ENCODE results near the gene DGLUCY.

DGLUCY gene

GRCh38 chr14:91246051-91246852 is 132.4 kb downstream of the DGLUCY start:
- no peak for DNase-seq (ENCODE audit: extremely low read depth, low read depth)
- TF ChIP-seq, protein P1, sequence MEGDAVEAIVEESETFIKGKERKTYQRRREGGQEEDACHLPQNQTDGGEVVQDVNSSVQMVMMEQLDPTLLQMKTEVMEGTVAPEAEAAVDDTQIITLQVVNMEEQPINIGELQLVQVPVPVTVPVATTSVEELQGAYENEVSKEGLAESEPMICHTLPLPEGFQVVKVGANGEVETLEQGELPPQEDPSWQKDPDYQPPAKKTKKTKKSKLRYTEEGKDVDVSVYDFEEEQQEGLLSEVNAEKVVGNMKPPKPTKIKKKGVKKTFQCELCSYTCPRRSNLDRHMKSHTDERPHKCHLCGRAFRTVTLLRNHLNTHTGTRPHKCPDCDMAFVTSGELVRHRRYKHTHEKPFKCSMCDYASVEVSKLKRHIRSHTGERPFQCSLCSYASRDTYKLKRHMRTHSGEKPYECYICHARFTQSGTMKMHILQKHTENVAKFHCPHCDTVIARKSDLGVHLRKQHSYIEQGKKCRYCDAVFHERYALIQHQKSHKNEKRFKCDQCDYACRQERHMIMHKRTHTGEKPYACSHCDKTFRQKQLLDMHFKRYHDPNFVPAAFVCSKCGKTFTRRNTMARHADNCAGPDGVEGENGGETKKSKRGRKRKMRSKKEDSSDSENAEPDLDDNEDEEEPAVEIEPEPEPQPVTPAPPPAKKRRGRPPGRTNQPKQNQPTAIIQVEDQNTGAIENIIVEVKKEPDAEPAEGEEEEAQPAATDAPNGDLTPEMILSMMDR (IDR thresholded peaks at IDR 0.05; ENCODE audit: low read depth, low read length, missing control alignments) = no peak

DNA sequence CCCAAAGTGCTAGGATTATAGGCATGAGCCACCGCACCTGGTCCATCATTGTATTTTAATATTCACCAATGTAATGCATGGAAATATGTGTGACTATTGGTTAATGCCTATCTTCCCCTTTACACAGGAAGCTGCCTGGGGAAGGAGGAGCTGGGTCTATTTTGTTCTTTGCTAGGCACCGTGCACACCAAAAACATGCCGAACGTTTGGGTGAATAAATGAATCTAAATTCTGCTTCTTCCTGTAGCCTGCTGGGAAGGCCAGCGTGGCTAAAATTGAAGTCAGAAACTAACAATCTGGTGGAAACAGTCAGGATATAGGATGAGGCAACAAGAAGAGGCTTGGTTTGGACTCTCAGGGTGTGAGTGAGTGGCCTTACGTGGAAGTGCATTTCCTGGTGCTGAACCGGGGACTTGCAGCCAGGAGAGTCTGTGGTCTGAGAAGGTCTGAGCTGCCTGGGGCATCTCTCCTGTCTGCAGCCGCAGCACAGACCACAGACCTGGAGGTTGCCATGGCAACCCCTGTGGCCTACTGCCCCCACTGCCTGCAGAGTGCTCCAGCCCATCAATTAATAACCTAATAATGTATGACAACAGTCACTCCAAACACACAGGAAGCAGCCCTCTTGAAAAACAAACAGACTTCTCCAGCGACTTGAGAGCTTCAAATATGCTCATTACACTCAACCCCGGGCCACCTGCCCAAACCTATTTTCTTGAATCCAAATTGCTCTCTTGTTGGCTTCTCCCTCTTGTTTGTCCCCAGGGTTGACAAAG is 136.2 kb downstream of the DGLUCY start:
- TF ChIP-seq, protein P1 (IDR thresholded peaks at IDR 0.05; ENCODE audit: low read depth, low read length, missing control alignments) = no peak
- H3K4me3 ChIP-seq (replicated peaks; ENCODE audit: low read depth, low read length) = no peak overlapping the region
- peak; percentile 66 for DNase-seq (ENCODE audit: extremely low read depth, low read depth)

More at GRCh38 chr14:91246051-91246852, 132.4 kb downstream of the DGLUCY start:
- H3K4me3 ChIP-seq (replicated peaks; ENCODE audit: low read depth, low read length) = no peak overlapping the region

GRCh38 chr14:91250912-91251311 is 137.0 kb downstream of the DGLUCY start:
- TF ChIP-seq, protein P1 (IDR thresholded peaks at IDR 0.05; ENCODE audit: low read depth, low read length, missing control alignments) = no peak
- DNase-seq (ENCODE audit: extremely low read depth, low read depth) = peak; percentile 73
- H3K4me3 ChIP-seq (replicated peaks; ENCODE audit: low read depth, low read length) = no peak overlapping the region

DNA sequence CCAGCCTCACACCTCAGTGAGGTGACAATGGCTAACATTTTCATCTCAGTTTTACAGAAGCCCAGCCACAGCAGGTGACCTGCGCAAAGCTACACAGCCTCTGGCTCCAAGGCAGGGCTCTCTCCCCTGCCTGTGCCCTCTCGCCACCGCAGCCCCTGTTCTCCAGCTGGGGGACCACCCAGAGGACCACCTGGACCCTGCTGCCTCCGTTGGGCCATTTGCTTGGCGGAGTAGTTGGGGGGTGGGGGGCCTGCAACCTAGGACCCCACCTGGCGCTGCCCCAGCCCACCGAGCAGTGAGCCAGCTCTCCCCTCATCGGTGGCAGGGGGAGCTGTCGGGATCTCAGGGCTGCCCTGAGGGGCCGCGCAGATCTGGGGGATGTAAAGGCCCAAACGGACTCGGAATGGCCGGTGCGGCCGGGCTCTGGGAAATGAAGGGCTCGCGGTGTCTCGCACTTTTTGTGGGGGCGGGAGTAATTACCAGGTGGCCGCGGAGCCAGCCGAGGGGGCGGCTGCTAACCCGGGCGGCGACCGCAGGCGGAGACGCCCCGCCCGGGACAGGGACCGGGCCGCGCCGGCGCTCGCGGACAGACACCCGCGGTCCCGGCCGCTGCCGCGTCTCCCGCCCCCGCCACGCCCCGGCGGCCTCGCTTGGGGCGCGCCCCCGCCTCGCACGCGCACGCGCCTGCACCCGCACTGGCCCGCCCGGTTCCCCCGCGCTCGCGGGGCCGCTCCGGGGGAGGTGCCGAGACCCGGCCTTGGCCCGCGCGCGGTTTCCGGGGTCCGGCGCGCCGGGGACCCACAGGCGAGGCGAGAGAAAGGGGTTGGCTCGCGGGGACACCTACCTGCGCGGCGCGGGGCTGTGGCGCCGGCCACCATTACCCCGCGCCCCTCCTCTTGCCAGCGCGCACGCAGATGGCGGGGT is 139.3 kb downstream of the DGLUCY start:
- no peak for DNase-seq (ENCODE audit: extremely low read depth, low read depth)
- peak overlapping the region; percentile 39 for H3K4me3 ChIP-seq (replicated peaks; ENCODE audit: low read depth, low read length)
- TF ChIP-seq, protein P1 (IDR thresholded peaks at IDR 0.05; ENCODE audit: low read depth, low read length, missing control alignments) = peak; percentile 4

- peak overlapping the region; percentile 39 for H3K4me3 ChIP-seq (replicated peaks; ENCODE audit: low read depth, low read length)
- DNase-seq (ENCODE audit: extremely low read depth, low read depth) = no peak
- TF ChIP-seq, protein P1 (IDR thresholded peaks at IDR 0.05; ENCODE audit: low read depth, low read length, missing control alignments) = no peak
These were observed 140.0 kb downstream of the DGLUCY start for GRCh38 chr14:91253795-91254323.

DNA sequence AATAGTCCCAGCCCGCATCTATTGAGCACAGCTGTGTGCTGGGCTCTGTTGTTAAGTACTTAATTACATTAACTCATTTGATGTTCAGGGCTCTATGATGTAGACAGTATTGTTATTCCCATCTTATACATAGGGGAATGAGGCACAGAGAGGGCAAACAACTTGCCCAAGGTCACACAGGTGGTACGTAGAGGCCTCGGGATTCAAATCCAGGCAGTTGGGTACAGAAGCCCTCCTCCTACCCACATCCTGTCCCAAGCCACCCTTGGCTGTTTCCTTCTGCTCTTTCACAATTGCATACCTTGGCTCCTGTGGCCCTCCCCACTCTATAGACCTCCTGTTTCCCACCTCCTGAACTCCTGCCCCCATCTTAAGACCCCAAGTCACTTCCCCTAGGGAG is 140.6 kb downstream of the DGLUCY start:
- no peak overlapping the region for H3K4me3 ChIP-seq (replicated peaks; ENCODE audit: low read depth, low read length)
- TF ChIP-seq, protein P1 (IDR thresholded peaks at IDR 0.05; ENCODE audit: low read depth, low read length, missing control alignments) = no peak
- DNase-seq (ENCODE audit: extremely low read depth, low read depth) = no peak

Measured in HFF-Myc (cell line).